ENCODE measurements around the gene FOXM1.

Gene FOXM1

DNA sequence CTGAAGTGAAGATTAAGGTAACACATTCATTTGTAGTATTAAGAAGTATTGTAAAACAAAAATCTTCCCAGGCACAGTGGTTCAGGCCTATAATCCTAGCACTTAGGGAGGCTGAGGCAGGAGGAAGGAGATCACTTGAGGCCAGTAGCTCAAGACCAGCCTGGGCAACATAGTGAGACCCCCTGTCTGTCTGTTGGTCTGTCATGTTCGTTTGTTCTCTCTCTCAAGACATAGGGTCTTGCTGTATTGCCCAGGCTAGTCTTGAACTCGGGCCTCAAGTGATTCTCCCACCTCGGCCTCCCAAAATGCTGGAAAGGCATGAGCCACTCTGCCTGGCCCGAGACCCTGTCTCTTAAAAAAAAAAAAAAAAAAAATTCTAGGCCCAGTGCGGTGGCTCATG, 20.4 kb upstream of the FOXM1 start:
- peaks cover 0 to 51% (median 18%) of the 10 kb centered on the region in 4 donors for H3K4me1 ChIP-seq
- no peaks in the 10 kb centered on the region for H3K9me3 ChIP-seq
- H3K27ac ChIP-seq, result no peak overlapping the region
- no peaks in the 10 kb centered on the region for H3K36me3 ChIP-seq
- no peak overlapping the region for H3K4me3 ChIP-seq
- H3K27me3 ChIP-seq, result no peaks in the 10 kb centered on the region
- intact Hi-C loops (cut with DNase I; ENCODE audit: low total_unique reads), result no loop called here
- no peak for DNase-seq
- TF ChIP-seq, protein P1, sequence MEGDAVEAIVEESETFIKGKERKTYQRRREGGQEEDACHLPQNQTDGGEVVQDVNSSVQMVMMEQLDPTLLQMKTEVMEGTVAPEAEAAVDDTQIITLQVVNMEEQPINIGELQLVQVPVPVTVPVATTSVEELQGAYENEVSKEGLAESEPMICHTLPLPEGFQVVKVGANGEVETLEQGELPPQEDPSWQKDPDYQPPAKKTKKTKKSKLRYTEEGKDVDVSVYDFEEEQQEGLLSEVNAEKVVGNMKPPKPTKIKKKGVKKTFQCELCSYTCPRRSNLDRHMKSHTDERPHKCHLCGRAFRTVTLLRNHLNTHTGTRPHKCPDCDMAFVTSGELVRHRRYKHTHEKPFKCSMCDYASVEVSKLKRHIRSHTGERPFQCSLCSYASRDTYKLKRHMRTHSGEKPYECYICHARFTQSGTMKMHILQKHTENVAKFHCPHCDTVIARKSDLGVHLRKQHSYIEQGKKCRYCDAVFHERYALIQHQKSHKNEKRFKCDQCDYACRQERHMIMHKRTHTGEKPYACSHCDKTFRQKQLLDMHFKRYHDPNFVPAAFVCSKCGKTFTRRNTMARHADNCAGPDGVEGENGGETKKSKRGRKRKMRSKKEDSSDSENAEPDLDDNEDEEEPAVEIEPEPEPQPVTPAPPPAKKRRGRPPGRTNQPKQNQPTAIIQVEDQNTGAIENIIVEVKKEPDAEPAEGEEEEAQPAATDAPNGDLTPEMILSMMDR (IDR thresholded peaks at IDR 0.05), result no peak

DNA sequence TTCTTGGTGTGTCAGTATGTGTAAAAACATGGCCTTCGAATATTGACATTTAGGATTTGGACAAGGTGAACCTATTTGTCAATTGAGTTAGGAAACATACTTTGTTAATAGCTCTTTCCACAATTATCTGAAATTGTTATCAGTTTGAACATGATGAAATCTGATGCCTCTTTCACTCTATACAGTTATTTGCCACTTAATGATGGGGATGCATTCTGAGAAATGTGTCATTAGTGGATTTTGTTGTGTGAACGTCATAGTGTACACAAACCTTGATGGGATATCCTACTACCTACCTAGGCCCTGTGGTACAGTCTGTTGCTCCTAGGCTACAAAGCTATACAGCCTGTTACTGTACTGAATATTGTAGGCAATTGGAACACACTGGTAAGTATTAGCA, 18.5 kb upstream of the FOXM1 start:
- Histone ChIP-seq H3K9me3 (no peaks in the 10 kb centered on the region), H3K36me3 (no peaks in the 10 kb centered on the region), H3K27me3 (no peaks in the 10 kb centered on the region), H3K4me1 (peaks cover 0 to 50% (median 23%) of the 10 kb centered on the region in 4 donors), H3K4me3 (no peak overlapping the region), H3K27ac (no peak overlapping the region)
- TF ChIP-seq, protein P1 (IDR thresholded peaks at IDR 0.05), result no peak
- no peak for DNase-seq
- intact Hi-C loops (cut with DNase I; ENCODE audit: low total_unique reads), result no loop called here

DNA sequence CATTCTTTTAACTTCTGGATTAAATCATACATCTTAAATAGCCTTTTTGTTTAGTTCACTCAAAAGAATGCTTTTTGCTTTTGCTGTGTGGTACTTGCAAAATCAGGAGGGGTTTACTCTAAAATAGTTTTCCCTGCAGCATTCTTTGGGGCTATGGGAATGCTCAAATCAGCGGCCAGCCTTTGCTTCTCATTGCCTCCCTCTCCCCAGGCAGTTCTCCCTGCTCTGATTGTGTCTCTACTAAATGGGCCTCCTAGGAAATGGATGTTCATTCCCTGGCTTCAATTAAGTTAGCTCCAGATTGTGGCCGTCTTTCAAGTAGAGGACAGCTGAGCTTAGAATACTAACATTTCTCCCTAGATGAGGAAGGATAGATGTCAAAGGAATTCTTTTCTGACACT, 18.1 kb upstream of the FOXM1 start:
- Histone ChIP-seq H3K4me1 (peaks cover 0 to 53% (median 24%) of the 10 kb centered on the region in 4 donors), H3K36me3 (no peaks in the 10 kb centered on the region), H3K27ac (peak overlapping the region in 1 of 2 donors; percentile 9), H3K27me3 (no peaks in the 10 kb centered on the region), H3K9me3 (no peaks in the 10 kb centered on the region), H3K4me3 (no peak overlapping the region)
- TF ChIP-seq, protein P1 (IDR thresholded peaks at IDR 0.05), result no peak
- intact Hi-C loops (cut with DNase I; ENCODE audit: low total_unique reads), result no loop called here
- no peak for DNase-seq

DNA sequence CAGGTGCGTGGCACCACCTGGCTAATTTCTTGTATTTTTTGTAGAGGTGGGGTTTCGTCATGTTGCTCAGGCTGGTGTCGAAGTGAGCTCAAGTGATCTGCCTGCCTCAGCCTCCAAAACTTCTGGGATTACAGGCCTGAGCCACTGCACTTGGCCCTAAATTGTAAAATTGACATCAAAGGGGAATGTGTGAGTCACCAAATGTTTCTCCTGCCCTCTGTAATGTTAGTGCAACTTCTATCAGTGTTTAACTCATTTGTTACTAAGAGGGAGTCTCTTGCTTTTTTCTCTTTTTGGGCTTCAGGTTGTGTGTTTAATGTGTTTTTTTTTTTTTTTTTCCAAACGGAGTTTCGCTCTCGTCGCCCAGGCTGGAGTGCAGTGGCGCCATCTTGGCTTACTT, 16.0 kb upstream of the FOXM1 start:
- peak; percentile 58 to 68 for DNase-seq
- Histone ChIP-seq H3K27ac (peak overlapping the region; percentile 2 to 11), H3K27me3 (no peaks in the 10 kb centered on the region), H3K4me1 (peaks cover 0 to 54% (median 25%) of the 10 kb centered on the region in 4 donors), H3K36me3 (no peaks in the 10 kb centered on the region), H3K9me3 (no peaks in the 10 kb centered on the region), H3K4me3 (peak overlapping the region in 1 of 2 donors; percentile 93)
- TF ChIP-seq, protein P1 (IDR thresholded peaks at IDR 0.05), result no peak
- intact Hi-C loops (cut with DNase I; ENCODE audit: low total_unique reads), result loop anchor here (5.0 kb wide), 1 partner anchor 46 kb away; no protein-coding TSS in a partner anchor

DNA sequence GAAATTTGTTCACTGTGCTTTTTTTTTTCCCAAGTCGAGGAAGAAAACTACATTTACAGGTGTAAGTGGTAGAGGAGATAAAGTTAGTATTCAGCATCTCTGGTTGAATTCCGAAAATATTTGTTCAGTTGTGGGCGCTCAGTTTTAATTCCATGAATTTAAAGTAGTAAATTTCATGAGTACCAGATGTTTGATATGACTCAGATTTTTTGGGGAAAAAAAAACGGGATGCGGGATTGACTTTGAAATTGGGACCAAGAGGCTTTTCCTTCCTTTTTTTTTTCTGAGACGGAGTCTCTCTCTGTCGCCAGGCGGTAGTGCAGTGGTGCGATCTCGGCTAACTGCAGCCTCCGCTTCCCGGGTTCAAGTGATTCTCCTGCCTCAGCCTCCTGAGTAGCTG, 15.3 kb upstream of the FOXM1 start:
- H3K27ac ChIP-seq, result peak overlapping the region; percentile 11 to 98
- no peaks in the 10 kb centered on the region for H3K36me3 ChIP-seq
- no peaks in the 10 kb centered on the region for H3K9me3 ChIP-seq
- peak overlapping the region; percentile 91 to 93 for H3K4me3 ChIP-seq
- H3K4me1 ChIP-seq, result peaks cover 0 to 54% (median 25%) of the 10 kb centered on the region in 4 donors
- intact Hi-C loops (cut with DNase I; ENCODE audit: low total_unique reads), result loop anchor here (5.0 kb wide), 1 partner anchor 45 kb away; no protein-coding TSS in a partner anchor
- H3K27me3 ChIP-seq, result no peaks in the 10 kb centered on the region
- TF ChIP-seq, protein P1 (IDR thresholded peaks at IDR 0.05), result no peak
- peak in 1 of 2 donors; percentile 16 for DNase-seq

All from tibial artery (tissue), 4 donors.